Kidney epithelial cell (primary cell): ENCODE results near the gene FASN. TPM values are rescaled to one million over a fixed set of nuclear protein-coding genes. Genes with fewer than 3 reads are reported as not detected.

ENCODE experiments used
- DNase-seq: peaks from one replicate; pipeline ENCODE4 v3.0.0-alpha.2; 2010; ENCODE audit warnings: low read depth
- H3K27me3 ChIP-seq: 2 replicates; pipeline ENCODE4 v1.6.0; 2011; ENCODE audit warnings: low read length; ENCODE audit not compliant: control insufficient read depth, insufficient read depth
- H3K36me3 ChIP-seq: 2 replicates; pipeline ENCODE4 v1.5.1; 2011; ENCODE audit warnings: low read length; ENCODE audit not compliant: control insufficient read depth, insufficient read depth
- H3K4me3 ChIP-seq: 2 replicates; pipeline ENCODE4 v1.5.1; 2011; ENCODE audit warnings: low read depth, mild to moderate bottlenecking, control low read depth, low read length
- CTCF ChIP-seq: IDR thresholded peaks from 2 replicates; pipeline ENCODE4 v1.5.1; 2011; ENCODE audit warnings: mild to moderate bottlenecking, moderate library complexity, low read length, control low read depth, inconsistent platforms; ENCODE audit not compliant: insufficient read depth, poor library complexity, severe bottlenecking
- total RNA-seq: library from RNA; depleted of rRNA; stranded (reverse); fragments of >200 nt; gene quantifications from 2 replicates; pipeline ENCODE4 v1.2.3, GENCODE V29; 2015

Gene FASN
- total RNA-seq, 1 donor from 2014 or later = 202 TPM

GRCh38 chr17:82096709-82097183, 1.3 kb downstream of the FASN start:
- Histone ChIP-seq H3K4me3 (peak overlapping the region; percentile 72), H3K27me3 (no peaks in the 10 kb centered on the region), H3K36me3 (peaks cover 7% of the 10 kb centered on the region)
- no peak for TF ChIP-seq CTCF
- DNase-seq = no peak

- DNase-seq = no peak
- no peak for TF ChIP-seq CTCF
- Histone ChIP-seq H3K4me3 (peak overlapping the region; percentile 72), H3K27me3 (no peaks in the 10 kb centered on the region), H3K36me3 (peaks cover 8% of the 10 kb centered on the region)
Measured at GRCh38 chr17:82095777-82096708, 2.0 kb downstream of the FASN start.

- no peak for DNase-seq
- H3K4me3 ChIP-seq = no peak overlapping the region
- no peak for TF ChIP-seq CTCF
- no peaks in the 10 kb centered on the region for H3K27me3 ChIP-seq
- peaks cover 9% of the 10 kb centered on the region for H3K36me3 ChIP-seq
Measured at GRCh38 chr17:82094931-82095776, 2.9 kb downstream of the FASN start.

GRCh38 chr17:82092995-82093751, 4.9 kb downstream of the FASN start:
- Histone ChIP-seq H3K27me3 (no peaks in the 10 kb centered on the region), H3K36me3 (peaks cover 9% of the 10 kb centered on the region), H3K4me3 (no peak overlapping the region)
- no peak for TF ChIP-seq CTCF
- no peak for DNase-seq

GRCh38 chr17:82092628-82092994, 5.4 kb downstream of the FASN start:
- DNase-seq = no peak
- no peak for TF ChIP-seq CTCF
- peaks cover 9% of the 10 kb centered on the region for H3K36me3 ChIP-seq
- H3K27me3 ChIP-seq = no peaks in the 10 kb centered on the region
- H3K4me3 ChIP-seq = no peak overlapping the region
